C1 segment of cervical spinal cord (tissue), 14 donors: Measurements from ENCODE around the gene GNAI1.
"Not testable (repeated sequence)": the region's sequence is repeated elsewhere in the genome, so short reads cannot be mapped to it uniquely, and the experiment has no call there.

Source experiments
- DNase-seq, 14 donors: peaks; one replicate each; lab custom pipeline; 2025; lab: John Stamatoyannopoulos, UW

Gene GNAI1

GRCh38 chr7:80157770-80158169 lies 23.1 kb downstream of the GNAI1 start:
- not testable (repeated sequence) for DNase-seq

DNA sequence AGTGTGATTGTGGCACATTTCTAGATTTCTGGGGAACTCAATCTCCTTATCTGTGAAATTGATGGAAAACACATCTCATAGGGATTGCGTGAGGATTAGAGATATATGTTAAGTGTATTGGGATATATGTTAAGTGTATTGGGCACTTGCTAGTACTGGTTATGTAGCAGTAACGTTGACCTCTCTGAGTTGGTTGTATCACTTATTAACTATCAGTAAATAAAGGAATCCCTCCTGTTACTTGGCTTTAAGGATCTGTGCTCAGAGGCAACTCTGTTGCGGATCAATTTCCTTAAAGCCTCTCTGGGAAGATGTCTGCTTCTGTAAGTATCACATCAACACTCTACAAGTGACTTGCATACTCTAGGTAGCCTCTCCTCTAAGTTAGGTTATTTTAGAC lies 25.2 kb downstream of the GNAI1 start:
- no peak for DNase-seq

DNA sequence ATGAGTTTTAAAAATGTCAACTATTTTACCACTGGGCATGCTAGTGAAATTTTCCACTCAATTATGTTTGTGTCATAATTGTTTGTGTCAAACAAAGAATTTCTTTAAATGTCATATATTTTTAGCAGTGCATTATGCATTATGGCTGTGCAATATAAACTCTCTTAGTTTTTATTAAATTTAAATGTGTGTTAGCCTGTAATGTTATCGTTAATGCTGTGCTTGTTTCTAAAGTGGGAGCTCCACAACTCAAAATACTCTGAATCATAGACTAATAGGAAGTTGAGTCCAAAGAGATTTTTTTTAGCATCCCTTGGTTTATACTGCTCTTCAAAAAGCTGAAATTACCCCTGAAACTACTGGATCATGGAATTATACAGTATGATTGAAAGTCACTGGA lies 26.8 kb downstream of the GNAI1 start:
- DNase-seq, result no peak

DNA sequence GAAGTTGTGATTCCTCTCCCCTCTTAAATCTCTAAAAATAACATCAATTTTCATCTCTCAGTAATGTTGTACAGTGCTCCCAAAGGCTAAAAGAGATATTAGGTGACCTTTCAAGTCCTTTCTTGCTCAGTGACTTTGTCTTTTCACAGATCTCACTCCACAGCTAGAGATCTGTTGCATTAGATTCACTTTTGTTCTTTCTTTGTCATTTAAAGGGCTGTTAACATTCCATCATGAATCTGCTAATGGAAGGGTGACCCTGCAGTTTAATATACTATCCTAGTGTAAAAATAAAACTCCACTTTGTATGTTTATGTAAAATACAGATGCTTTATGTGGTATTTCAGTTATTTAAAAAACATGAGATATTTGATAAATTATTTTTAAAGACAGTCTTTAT lies 30.5 kb downstream of the GNAI1 start:
- no peak for DNase-seq

DNA sequence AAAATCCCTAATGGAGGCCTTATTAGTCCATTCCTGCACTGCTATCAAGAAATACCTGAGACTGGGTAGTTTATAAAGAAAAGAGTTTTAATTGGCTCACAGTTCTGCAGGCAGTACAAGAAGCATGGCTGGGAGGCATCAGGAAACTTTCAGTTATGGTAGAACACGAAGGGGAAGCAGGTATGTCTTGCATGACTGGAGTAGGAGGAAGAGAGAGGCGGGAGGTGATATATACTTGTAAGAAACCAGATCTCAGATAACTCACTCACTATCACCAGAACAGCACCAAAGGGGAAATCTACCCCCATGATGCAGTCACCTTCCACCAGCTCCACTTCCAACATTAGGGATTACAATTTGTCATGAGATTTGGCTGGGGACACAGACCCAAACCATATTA lies 35.8 kb downstream of the GNAI1 start:
- DNase-seq, result no peak

- no peak for DNase-seq
Observed at GRCh38 chr7:80172387-80172786, 37.8 kb downstream of the GNAI1 start.

DNA sequence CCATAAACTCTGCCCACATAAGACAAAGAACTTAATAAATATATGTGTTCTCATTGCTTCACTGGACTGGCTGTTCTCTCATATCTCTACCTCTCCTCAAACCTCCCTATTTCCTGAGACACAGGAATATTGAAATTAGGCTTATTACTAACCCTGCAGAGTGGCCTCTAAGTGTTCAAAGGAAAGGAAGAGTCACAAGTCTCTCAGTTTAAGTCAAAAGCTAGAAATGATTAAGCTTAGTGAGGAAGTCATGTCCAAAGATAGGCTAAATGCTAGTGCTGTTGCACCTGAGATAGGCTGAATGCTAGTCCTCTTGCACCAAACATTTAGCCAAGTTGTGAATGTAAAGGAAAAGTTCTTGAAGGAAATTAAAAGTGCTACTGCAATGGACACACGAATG lies 41.1 kb downstream of the GNAI1 start:
- DNase-seq, result no peak

- DNase-seq, result peak in 1 of 14 donors; percentile 7
Observed at GRCh38 chr7:80181411-80181810, 46.8 kb downstream of the GNAI1 start.

GRCh38 chr7:80182630-80183276 lies 48.1 kb downstream of the GNAI1 start:
- DNase-seq, result no peak

GRCh38 chr7:80183351-80183750 lies 48.7 kb downstream of the GNAI1 start:
- DNase-seq, result peak in 1 of 14 donors; percentile 8

DNA sequence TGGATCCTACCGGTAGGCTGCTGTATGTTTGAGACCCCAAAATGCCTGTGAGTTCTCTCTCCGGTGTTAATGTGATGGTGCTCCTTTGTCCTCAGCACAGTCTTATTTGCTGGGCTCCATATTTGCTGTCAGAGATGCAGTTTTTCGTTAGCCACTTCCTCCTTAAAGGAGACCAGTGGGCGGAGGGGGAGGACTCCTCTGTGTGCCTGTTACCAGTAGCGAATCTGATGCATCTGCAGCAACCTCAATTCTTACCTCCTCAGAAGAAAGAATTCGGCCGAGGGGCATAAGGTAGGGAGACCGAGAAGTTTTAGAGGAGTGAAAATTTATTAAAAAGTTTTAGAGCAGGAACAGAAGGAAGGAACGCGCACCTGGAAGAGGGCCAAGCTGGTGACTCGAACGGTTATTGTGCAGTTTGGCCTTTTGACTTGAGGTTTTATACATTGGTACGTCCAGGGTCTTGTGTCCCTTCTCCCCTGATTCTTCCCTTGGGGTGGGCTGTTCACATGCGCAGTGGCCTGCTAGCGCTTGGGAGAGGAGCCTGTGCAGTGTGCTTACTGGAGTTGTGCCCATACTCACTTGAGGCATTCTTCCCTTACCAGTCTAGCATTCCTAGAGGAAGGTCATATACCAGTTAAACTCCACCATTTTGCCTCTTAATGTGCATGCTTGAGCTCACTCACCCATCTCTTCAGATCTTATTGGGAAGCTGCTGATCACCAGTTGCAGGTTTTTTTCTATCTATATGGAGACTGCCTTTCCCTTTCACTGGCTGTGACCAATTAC lies 49.5 kb downstream of the GNAI1 start:
- DNase-seq, result peak in 1 of 14 donors; percentile 9

DNA sequence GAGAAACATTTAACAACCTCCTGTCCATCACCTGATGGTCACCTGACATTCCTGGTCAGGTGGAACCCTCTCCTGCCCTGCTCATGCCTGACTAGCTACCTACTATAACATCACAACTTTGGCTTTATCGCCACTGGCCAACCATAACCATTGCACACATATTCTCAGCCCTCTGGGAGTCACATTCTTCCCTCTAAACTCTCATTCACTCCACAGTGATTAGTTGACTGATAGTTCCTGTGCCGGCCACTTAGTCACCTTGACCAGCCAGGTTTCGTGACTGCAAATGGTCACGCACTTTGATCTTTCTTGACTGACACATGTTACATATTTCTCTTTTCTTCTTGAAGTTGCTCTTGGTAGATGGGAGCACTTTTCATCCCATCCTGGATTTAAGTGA lies 50.1 kb downstream of the GNAI1 start:
- no peak for DNase-seq

GRCh38 chr7:80185571-80185970 lies 50.9 kb downstream of the GNAI1 start:
- peak in 2 of 14 donors; percentile 7 to 13 for DNase-seq

GRCh38 chr7:80186721-80187120 lies 52.1 kb downstream of the GNAI1 start:
- DNase-seq, result peak in 5 of 14 donors; percentile 21 to 66 (median 48)

GRCh38 chr7:80187279-80187678 lies 52.6 kb downstream of the GNAI1 start:
- peak in 4 of 14 donors; percentile 13 to 73 (median 40) for DNase-seq

- DNase-seq, result no peak
Observed at GRCh38 chr7:80187727-80188126, 53.1 kb downstream of the GNAI1 start.

GRCh38 chr7:80189638-80190037 lies 55.0 kb downstream of the GNAI1 start:
- no peak for DNase-seq

GRCh38 chr7:80197627-80198026 lies 63.0 kb downstream of the GNAI1 start:
- DNase-seq, result no peak

GRCh38 chr7:80199051-80199450 lies 64.4 kb downstream of the GNAI1 start:
- no peak for DNase-seq

- DNase-seq, result no peak
Observed at GRCh38 chr7:80204454-80204853, 69.8 kb downstream of the GNAI1 start.

GRCh38 chr7:80204919-80205318 lies 70.3 kb downstream of the GNAI1 start:
- DNase-seq, result no peak

DNA sequence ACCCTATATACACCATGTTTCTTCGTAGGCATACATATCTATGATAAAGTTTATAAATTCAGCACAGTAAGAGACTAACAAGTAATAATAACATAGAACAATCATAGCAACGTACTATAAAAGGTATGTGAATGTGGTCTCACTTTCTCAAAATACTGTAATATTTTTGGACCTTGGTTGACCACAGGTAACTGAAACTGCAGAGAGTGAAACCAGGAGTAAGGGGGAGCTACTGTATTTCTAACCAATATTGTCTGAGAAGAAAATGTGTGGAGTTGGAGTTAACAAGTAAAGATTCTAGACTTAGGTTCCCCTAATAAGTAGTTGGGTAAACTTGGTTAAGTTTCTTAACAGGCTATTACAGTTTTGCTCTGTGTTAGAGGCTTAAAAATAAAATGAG lies 72.1 kb downstream of the GNAI1 start:
- no peak for DNase-seq

DNA sequence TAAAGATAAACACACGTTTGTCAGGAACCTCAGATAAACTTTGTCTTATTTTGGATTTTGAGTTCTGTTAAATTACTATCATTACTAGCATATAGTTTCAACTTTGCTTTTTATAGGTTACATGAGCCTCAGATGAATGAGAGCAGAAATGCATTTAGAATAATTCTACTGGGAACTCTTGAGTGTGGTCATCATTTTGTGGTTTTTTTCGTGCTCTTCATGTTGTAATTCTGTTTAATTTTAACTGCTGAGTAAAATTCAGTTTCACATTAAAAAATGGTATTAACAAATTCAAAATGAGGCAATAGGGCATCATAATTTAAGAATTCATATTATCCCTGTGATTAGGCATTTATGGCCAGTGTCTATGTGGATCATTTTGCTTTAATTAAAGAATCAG lies 72.9 kb downstream of the GNAI1 start:
- DNase-seq, result no peak
